Tibial artery (tissue), 4 donors: ENCODE data around the gene PRSS37.

ENCODE experiments used
- DNase-seq, 2 donors: peaks; one replicate each; pipeline ENCODE4 v3.0.0-alpha.2; 2019
- H3K27ac ChIP-seq, 2 donors: fragments of 200-600 bp; sonication (generic) in 1 of 2; 1 replicate in 1 of 2; 2 replicates in 1 of 2; pipeline ENCODE4 v1.5.1; 2018 to 2019; ENCODE audit warnings: mild to moderate bottlenecking in 1 of 2
- H3K27me3 ChIP-seq, 2 donors: fragments of 200-600 bp; sonication (generic) in 1 of 2; one replicate each; pipeline versions ENCODE4 v1.5.1 to v1.6.0; 2016 to 2019
- H3K36me3 ChIP-seq, 3 donors: fragments of 200-600 bp; sonication (generic) in 2 of 3; one replicate each; pipeline ENCODE4 v1.5.1; 2016 to 2019; ENCODE audit warnings: mild to moderate bottlenecking in 2 of 3
- H3K4me1 ChIP-seq, 4 donors: fragments of 200-600 bp; sonication (generic) in 2 of 4; 1 replicate in 3 of 4; 2 replicates in 1 of 4; pipeline ENCODE4 v1.5.1; 2016 to 2019
- H3K4me3 ChIP-seq, 2 donors: fragments of 200-600 bp; sonication (generic) in 1 of 2; 1 replicate in 1 of 2; 2 replicates in 1 of 2; pipeline ENCODE4 v1.5.1; 2018 to 2019; ENCODE audit warnings: mild to moderate bottlenecking in 2 of 2
- H3K9me3 ChIP-seq, 3 donors: fragments of 200-600 bp; sonication (generic) in 1 of 3; one replicate each; pipeline ENCODE4 v1.5.1; 2016 to 2019
- intact Hi-C: fragments of 100-400 bp; cut with DNase I; formaldehyde crosslinking; loops from one replicate; pipeline ENCODE4 v1.15.0; 2023; ENCODE audit warnings: low total_unique reads
- TF ChIP-seq, protein P1 (sequence below), 2 experiments: fragments of 200-600 bp in 1 of 2; fragments of 450-650 bp in 1 of 2; IDR thresholded peaks; one replicate each; pipeline ENCODE4 v1.5.1; 2017 to 2019; ENCODE audit warnings: antibody characterized with exemption in 2 of 2, mild to moderate bottlenecking in 1 of 2, moderate library complexity in 1 of 2

PRSS37 gene

DNA sequence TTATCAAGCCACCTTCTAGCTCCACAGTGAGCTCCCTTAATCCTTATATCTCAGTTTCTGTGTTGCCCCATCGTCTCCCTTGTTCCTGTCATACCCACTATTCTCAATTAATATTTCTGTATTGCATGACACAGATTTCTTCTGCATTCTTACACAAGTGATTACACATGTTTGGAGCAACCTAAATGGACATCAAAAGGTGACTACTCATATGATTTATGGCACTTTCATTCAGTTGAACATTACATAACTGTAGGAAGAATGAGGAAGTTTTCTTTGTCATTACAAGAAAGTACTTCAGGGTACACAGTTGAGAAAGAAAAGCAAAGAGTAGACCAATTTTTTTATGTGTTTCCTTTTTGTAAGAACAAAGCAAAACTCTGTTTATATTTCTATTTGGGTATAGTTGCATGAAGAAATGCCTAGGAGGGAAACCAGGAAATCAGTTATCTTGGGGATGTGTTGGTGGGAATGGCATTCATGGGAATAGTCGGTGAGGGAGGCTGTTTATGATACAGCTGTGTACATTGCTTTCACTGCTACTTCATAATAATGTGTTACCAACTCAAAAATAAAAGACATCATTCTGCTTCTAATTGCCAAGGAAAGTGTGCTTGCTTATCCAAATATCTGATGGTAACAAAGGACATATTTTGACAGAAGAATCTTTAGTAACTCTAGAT is 23.6 kb upstream of the PRSS37 start:
- Histone ChIP-seq H3K4me3 (no peak overlapping the region), H3K27ac (no peak overlapping the region), H3K36me3 (no peaks in the 10 kb centered on the region), H3K27me3 (no peaks in the 10 kb centered on the region), H3K9me3 (peaks cover 0 to 24% (median 0%) of the 10 kb centered on the region in 3 donors), H3K4me1 (no peaks in the 10 kb centered on the region)
- intact Hi-C loops = no loop called here
- no peak for DNase-seq
- TF ChIP-seq, protein P1, sequence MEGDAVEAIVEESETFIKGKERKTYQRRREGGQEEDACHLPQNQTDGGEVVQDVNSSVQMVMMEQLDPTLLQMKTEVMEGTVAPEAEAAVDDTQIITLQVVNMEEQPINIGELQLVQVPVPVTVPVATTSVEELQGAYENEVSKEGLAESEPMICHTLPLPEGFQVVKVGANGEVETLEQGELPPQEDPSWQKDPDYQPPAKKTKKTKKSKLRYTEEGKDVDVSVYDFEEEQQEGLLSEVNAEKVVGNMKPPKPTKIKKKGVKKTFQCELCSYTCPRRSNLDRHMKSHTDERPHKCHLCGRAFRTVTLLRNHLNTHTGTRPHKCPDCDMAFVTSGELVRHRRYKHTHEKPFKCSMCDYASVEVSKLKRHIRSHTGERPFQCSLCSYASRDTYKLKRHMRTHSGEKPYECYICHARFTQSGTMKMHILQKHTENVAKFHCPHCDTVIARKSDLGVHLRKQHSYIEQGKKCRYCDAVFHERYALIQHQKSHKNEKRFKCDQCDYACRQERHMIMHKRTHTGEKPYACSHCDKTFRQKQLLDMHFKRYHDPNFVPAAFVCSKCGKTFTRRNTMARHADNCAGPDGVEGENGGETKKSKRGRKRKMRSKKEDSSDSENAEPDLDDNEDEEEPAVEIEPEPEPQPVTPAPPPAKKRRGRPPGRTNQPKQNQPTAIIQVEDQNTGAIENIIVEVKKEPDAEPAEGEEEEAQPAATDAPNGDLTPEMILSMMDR (IDR thresholded peaks at IDR 0.05) = no peak

DNA sequence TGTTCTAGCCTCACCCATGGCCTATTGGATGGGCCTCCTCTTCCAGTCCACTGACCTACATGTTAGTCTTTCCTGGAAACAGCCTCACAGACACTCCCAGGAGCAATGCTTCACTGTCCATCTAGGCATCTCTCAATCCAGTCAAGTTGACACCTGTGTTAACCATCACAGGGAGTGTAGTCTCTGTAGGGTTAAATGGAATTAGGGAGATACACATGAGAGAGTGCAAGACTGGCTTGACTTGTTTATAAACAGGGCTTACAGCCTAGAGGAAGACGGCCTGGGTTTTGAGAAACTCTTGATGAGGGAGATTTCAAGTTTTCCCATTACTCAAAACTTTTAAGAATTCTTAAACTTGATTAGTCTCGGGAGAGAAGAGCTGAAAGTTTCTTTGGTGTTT is 18.9 kb upstream of the PRSS37 start:
- no peak overlapping the region for H3K4me3 ChIP-seq
- intact Hi-C loops = no loop called here
- no peak overlapping the region for H3K27ac ChIP-seq
- H3K27me3 ChIP-seq = no peaks in the 10 kb centered on the region
- peaks cover 0 to 25% (median 13%) of the 10 kb centered on the region in 3 donors for H3K9me3 ChIP-seq
- TF ChIP-seq, protein P1 (IDR thresholded peaks at IDR 0.05) = no peak
- H3K4me1 ChIP-seq = no peaks in the 10 kb centered on the region
- H3K36me3 ChIP-seq = no peaks in the 10 kb centered on the region
- DNase-seq = no peak

DNA sequence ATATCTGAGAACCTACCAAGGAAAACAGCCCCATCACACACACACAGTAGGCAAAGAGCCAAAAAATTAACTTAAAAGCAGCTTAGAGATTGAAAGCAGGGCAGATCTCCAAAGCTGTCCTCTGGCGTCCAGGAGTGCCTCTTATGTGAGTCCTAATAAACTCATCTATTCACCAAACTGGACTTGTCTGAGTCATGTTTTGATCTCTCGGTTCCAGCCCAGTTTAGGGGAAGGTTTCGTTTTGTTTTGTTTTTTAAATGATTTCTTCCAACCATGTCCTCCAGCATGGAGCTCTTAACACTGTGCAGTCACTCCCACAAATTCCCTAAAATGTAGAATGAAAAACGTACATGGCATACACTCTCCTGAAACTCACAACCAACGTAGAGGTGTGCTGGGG is 6.7 kb upstream of the PRSS37 start:
- TF ChIP-seq, protein P1 (IDR thresholded peaks at IDR 0.05) = no peak

GRCh38 chr7:141844256-141844655 is 3.0 kb upstream of the PRSS37 start:
- Histone ChIP-seq H3K9me3 (peaks cover 0 to 10% (median 9%) of the 10 kb centered on the region in 3 donors), H3K4me3 (no peak overlapping the region), H3K4me1 (no peaks in the 10 kb centered on the region), H3K27ac (no peak overlapping the region), H3K36me3 (no peaks in the 10 kb centered on the region), H3K27me3 (no peaks in the 10 kb centered on the region)
- no peak for DNase-seq
- intact Hi-C loops = no loop called here
- TF ChIP-seq, protein P1 (IDR thresholded peaks at IDR 0.05) = no peak

More for the DNA sequence above, 6.7 kb upstream of the PRSS37 start:
- intact Hi-C loops = no loop called here
- H3K27ac ChIP-seq = no peak overlapping the region
- no peaks in the 10 kb centered on the region for H3K4me1 ChIP-seq
- H3K9me3 ChIP-seq = peaks cover 0 to 18% (median 15%) of the 10 kb centered on the region in 3 donors
- H3K4me3 ChIP-seq = no peak overlapping the region
- DNase-seq = no peak
- H3K27me3 ChIP-seq = no peaks in the 10 kb centered on the region
- no peaks in the 10 kb centered on the region for H3K36me3 ChIP-seq

- H3K4me1 ChIP-seq = no peaks in the 10 kb centered on the region
- DNase-seq = no peak
- no peak overlapping the region for H3K27ac ChIP-seq
- TF ChIP-seq, protein P1 (IDR thresholded peaks at IDR 0.05) = no peak
- no peaks in the 10 kb centered on the region for H3K36me3 ChIP-seq
- H3K9me3 ChIP-seq = peaks cover 0 to 6% (median 6%) of the 10 kb centered on the region in 3 donors
- intact Hi-C loops = no loop called here
- no peak overlapping the region for H3K4me3 ChIP-seq
- H3K27me3 ChIP-seq = no peaks in the 10 kb centered on the region
Measured at GRCh38 chr7:141842904-141843303, 1.6 kb upstream of the PRSS37 start.
